MCF 10A (cell line): ENCODE measurements around the gene ACOXL. TPM values are rescaled to one million over a fixed set of nuclear protein-coding genes. Genes with fewer than 3 reads are reported as not detected.

Experiments used
- BruUV-seq: library from RNA; stranded (reverse); fragments of 400-500 nt; replicated peaks from 2 replicates; lab custom pipeline; 2021; lab: Mats Ljungman, UMichigan
- CTCF ChIA-PET: fragments of 300-600 bp; sonication (Branson Sonifier 250); formaldehyde crosslinking; extraction: SDS; loops from one replicate; lab custom pipeline; 2021; ENCODE audit warnings: antibody characterized with exemption, inconsistent platforms; lab: Yijun Ruan, JAX
- POLR2A ChIA-PET: fragments of 300-600, 350-650 bp; sonication (Branson Sonifier 250); formaldehyde crosslinking; extraction: SDS; loops from one replicate; lab custom pipeline; 2020; ENCODE audit warnings: antibody characterized with exemption, inconsistent platforms; lab: Yijun Ruan, JAX
- DNase-seq: peaks from one replicate; pipeline ENCODE4 v3.0.0-alpha.2; 2018; ENCODE audit not compliant: unreplicated experiment
- H3K27ac Mint-ChIP-seq: one replicate; pipeline ENCODE4 v1.8.0; 2022; ENCODE audit warnings: mild to moderate bottlenecking, low read depth, mixed read lengths; ENCODE audit not compliant: unreplicated experiment
- H3K27me3 Mint-ChIP-seq: one replicate; pipeline ENCODE4 v1.8.0; 2022; ENCODE audit warnings: mixed read lengths; ENCODE audit not compliant: insufficient read depth, unreplicated experiment
- H3K36me3 Mint-ChIP-seq: one replicate; pipeline ENCODE4 v1.8.0; 2022; ENCODE audit warnings: mild to moderate bottlenecking, moderate library complexity, mixed read lengths; ENCODE audit not compliant: insufficient read depth, unreplicated experiment
- H3K4me1 Mint-ChIP-seq: one replicate; pipeline ENCODE4 v1.8.0; 2022; ENCODE audit warnings: mixed read lengths; ENCODE audit not compliant: insufficient read depth, unreplicated experiment
- H3K4me3 Mint-ChIP-seq: one replicate; pipeline ENCODE4 v1.8.0; 2022; ENCODE audit warnings: mild to moderate bottlenecking, moderate library complexity, mixed read lengths; ENCODE audit not compliant: unreplicated experiment
- H3K9me3 Mint-ChIP-seq: one replicate; pipeline ENCODE4 v1.8.0; 2022; ENCODE audit warnings: mixed read lengths; ENCODE audit not compliant: unreplicated experiment
- intact Hi-C: fragments of 100-400 bp; cut with micrococcal nuclease; formaldehyde crosslinking; loops from 2 replicates; pipeline ENCODE4 v1.14.1; 2022
- total RNA-seq: library from RNA; stranded (reverse); gene quantifications from 2 replicates; pipeline ENCODE4 v1.2.3, GENCODE V29; 2022
- TF ChIP-seq, protein P1 (sequence below): fragments of 200-600 bp; IDR thresholded peaks from one replicate; pipeline ENCODE4 v1.8.0; 2022; ENCODE audit warnings: antibody characterized with exemption, mild to moderate bottlenecking; ENCODE audit not compliant: unreplicated experiment

The ACOXL gene
- total RNA-seq, 1 experiment from 2014 or later: not detected

DNA sequence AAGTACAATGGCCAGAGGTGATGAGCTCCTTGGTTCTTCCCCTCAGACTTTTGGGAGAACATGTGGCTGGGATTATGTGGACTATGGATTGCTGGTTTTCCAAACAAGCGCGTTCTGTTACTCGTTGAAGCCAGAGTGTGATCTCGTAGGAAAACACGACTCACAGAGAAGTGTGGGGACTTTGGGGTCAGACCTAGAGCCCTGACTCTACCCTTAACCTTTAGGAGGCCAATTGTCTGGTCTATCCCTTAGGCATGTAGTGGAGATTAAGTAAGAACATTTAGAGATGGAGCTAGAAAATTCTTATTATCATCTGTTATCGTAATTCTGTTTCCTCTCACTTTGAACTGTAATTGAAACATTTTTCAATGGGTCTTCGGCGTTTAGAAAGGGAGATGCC lies 424.2 kb downstream of the ACOXL start:
- ChIA-PET CTCF (interaction anchor here (1.4 kb wide), 1 partner anchor 12 kb away, joined by 3 read pairs; no protein-coding TSS in a partner anchor), POLR2A (interaction anchor here (0.6 to 1.8 kb wide), 6 partner anchors 10 to 36 kb away, joined by 3 to 6 read pairs (median 5); partner anchors contain the start of gene BCL2L11)
- intact Hi-C loops: no loop called here
- BruUV-seq: no TSS peak
- no peak for DNase-seq
- no peaks in the 10 kb centered on the region for H3K27me3 Mint-ChIP-seq
- H3K27ac Mint-ChIP-seq: no peak overlapping the region
- H3K4me1 Mint-ChIP-seq: peaks cover 34% of the 10 kb centered on the region
- H3K4me3 Mint-ChIP-seq: no peak overlapping the region
- H3K9me3 Mint-ChIP-seq: no peaks in the 10 kb centered on the region
- TF ChIP-seq, protein P1, sequence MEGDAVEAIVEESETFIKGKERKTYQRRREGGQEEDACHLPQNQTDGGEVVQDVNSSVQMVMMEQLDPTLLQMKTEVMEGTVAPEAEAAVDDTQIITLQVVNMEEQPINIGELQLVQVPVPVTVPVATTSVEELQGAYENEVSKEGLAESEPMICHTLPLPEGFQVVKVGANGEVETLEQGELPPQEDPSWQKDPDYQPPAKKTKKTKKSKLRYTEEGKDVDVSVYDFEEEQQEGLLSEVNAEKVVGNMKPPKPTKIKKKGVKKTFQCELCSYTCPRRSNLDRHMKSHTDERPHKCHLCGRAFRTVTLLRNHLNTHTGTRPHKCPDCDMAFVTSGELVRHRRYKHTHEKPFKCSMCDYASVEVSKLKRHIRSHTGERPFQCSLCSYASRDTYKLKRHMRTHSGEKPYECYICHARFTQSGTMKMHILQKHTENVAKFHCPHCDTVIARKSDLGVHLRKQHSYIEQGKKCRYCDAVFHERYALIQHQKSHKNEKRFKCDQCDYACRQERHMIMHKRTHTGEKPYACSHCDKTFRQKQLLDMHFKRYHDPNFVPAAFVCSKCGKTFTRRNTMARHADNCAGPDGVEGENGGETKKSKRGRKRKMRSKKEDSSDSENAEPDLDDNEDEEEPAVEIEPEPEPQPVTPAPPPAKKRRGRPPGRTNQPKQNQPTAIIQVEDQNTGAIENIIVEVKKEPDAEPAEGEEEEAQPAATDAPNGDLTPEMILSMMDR: no peak
- H3K36me3 Mint-ChIP-seq: peaks cover 82% of the 10 kb centered on the region

DNA sequence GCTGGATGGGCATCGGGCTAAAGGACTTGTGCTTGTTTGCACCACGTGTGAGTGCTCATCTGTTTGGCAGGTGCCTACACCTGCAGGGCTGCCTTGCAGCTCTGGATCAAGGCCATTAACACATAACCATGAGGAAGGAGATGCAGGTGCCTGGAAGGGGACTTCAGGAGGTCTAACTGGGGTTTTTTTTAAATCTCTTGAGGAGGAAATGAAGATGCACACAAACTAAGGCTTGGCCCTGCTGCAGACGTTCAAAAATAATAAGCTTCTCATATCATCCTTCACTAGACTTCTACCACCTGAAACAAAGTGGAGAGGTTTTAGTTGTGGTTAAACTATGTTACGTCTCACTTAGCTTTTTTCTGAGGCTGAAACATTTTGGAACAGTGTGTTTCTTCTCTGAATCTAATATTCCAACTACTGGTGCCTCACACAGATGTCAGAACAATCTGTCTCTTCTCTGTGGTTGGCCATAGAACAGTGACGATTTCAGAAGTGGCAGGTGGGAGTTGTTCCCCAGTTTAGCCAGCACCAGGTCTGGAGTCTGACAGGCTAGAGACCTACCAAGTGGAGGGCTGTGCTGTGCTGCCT lies 424.8 kb downstream of the ACOXL start:
- H3K36me3 Mint-ChIP-seq: peaks cover 79% of the 10 kb centered on the region
- peaks cover 34% of the 10 kb centered on the region for H3K4me1 Mint-ChIP-seq
- no TSS peak for BruUV-seq
- POLR2A ChIA-PET: interaction anchor here (0.6 to 1.8 kb wide), 7 partner anchors 10 to 36 kb away, joined by 3 to 6 read pairs (median 5); partner anchors contain the start of gene BCL2L11
- CTCF ChIA-PET: interaction anchor here (0.7 to 1.4 kb wide), 2 partner anchors 13 to 40 kb away, joined by 3 read pairs; no protein-coding TSS in a partner anchor
- H3K9me3 Mint-ChIP-seq: no peaks in the 10 kb centered on the region
- intact Hi-C loops: no loop called here
- TF ChIP-seq, protein P1: no peak
- no peak for DNase-seq
- H3K27ac Mint-ChIP-seq: no peak overlapping the region
- H3K27me3 Mint-ChIP-seq: no peaks in the 10 kb centered on the region
- H3K4me3 Mint-ChIP-seq: no peak overlapping the region

- peaks cover 77% of the 10 kb centered on the region for H3K36me3 Mint-ChIP-seq
- POLR2A ChIA-PET: interaction anchor here (1.0 to 1.8 kb wide), 2 partner anchors 11 to 34 kb away, joined by 3 to 5 read pairs; no protein-coding TSS in a partner anchor
- no peaks in the 10 kb centered on the region for H3K9me3 Mint-ChIP-seq
- no peak overlapping the region for H3K4me3 Mint-ChIP-seq
- H3K27ac Mint-ChIP-seq: no peak overlapping the region
- TF ChIP-seq, protein P1: no peak
- peaks cover 34% of the 10 kb centered on the region for H3K4me1 Mint-ChIP-seq
- H3K27me3 Mint-ChIP-seq: no peaks in the 10 kb centered on the region
- CTCF ChIA-PET: interaction anchor here (0.5 to 1.4 kb wide), 2 partner anchors 10 to 13 kb away, joined by 3 to 4 read pairs; no protein-coding TSS in a partner anchor
- intact Hi-C loops: no loop called here
- no peak for DNase-seq
- BruUV-seq: no TSS peak
Observed at GRCh38 chr2:111157798-111158197, 425.4 kb downstream of the ACOXL start.

GRCh38 chr2:111159641-111160040 lies 427.3 kb downstream of the ACOXL start:
- Mint-ChIP-seq H3K4me3 (no peak overlapping the region), H3K36me3 (peaks cover 77% of the 10 kb centered on the region), H3K27ac (no peak overlapping the region), H3K4me1 (peaks cover 33% of the 10 kb centered on the region), H3K9me3 (no peaks in the 10 kb centered on the region), H3K27me3 (no peaks in the 10 kb centered on the region)
- DNase-seq: no peak
- TF ChIP-seq, protein P1: no peak
- ChIA-PET POLR2A (interaction anchor here (1.2 kb wide), 2 partner anchors 9 to 20 kb away, joined by 3 read pairs; no protein-coding TSS in a partner anchor), CTCF (interaction anchor here (0.8 to 1.4 kb wide), 2 partner anchors 10 to 348 kb away, joined by 3 to 6 read pairs; no protein-coding TSS in a partner anchor)
- BruUV-seq: no TSS peak
- intact Hi-C loops: no loop called here
